GM12878 (cell line): ENCODE results near the gene GTSE1. TPM values are rescaled to one million over a fixed set of nuclear protein-coding genes. Genes with fewer than 3 reads are reported as not detected.

Experiments
- BHLHE40 ChIP-seq, 2 experiments: fragments of 450-650 bp in 1 of 2; IDR thresholded peaks; 2 replicates each; pipeline ENCODE4 v1.6.1; 2011 to 2017; ENCODE audit warnings: low read depth in 2 of 2, borderline replicate concordance in 1 of 2, improper control_type of control experiment in 1 of 2, low read length in 1 of 2, mild to moderate bottlenecking in 1 of 2
- CBX3 ChIP-seq: fragments of 200-600 bp; sonication (generic); IDR thresholded peaks from 2 replicates; pipeline ENCODE4 v1.6.1; 2016; ENCODE audit warnings: low read depth, borderline replicate concordance
- CEBPB ChIP-seq, 2 experiments: fragments of 150-350 bp in 1 of 2; IDR thresholded peaks; 2 replicates each; pipeline ENCODE4 v1.6.1; 2012 to 2014; ENCODE audit warnings: low read depth in 2 of 2, low read length in 2 of 2, borderline replicate concordance in 1 of 2, inconsistent platforms in 1 of 2
- EED ChIP-seq: sonication (generic); IDR thresholded peaks from 2 replicates; pipeline ENCODE4 v1.6.1; 2016; ENCODE audit warnings: antibody characterized with exemption, low read depth
- EGR1 ChIP-seq, 2 experiments: IDR thresholded peaks; 1 replicate in 1 of 2; 2 replicates in 1 of 2; pipeline ENCODE4 v1.6.1; 2011 to 2012; ENCODE audit warnings: low read depth in 2 of 2, low read length in 2 of 2, borderline replicate concordance in 1 of 2, mild to moderate bottlenecking in 1 of 2, moderate library complexity in 1 of 2
- EP300 ChIP-seq, 2 experiments: fragments of 150-350 bp in 1 of 2; IDR thresholded peaks; 2 replicates each; pipeline ENCODE4 v1.6.1; 2011 to 2012; ENCODE audit warnings: low read depth in 2 of 2, low read length in 2 of 2, borderline replicate concordance in 1 of 2, improper control_type of control experiment in 1 of 2, inconsistent platforms in 1 of 2; ENCODE audit not compliant: control insufficient read depth in 1 of 2
- GABPA ChIP-seq: IDR thresholded peaks from 2 replicates; pipeline ENCODE4 v1.6.1; 2014; ENCODE audit warnings: antibody characterized with exemption, low read depth, mild to moderate bottlenecking, inconsistent platforms
- HDAC2 ChIP-seq: fragments of 200-600 bp; sonication (generic); IDR thresholded peaks from 2 replicates; pipeline ENCODE4 v1.6.1; 2017
- HDGF ChIP-seq: fragments of 450-650 bp; IDR thresholded peaks from 2 replicates; pipeline ENCODE4 v1.6.1; 2016; ENCODE audit warnings: antibody characterized with exemption
- JUNB ChIP-seq: IDR thresholded peaks from 2 replicates; pipeline ENCODE4 v1.6.1; 2016; ENCODE audit warnings: antibody characterized with exemption, mild to moderate bottlenecking
- KDM1A ChIP-seq: fragments of 200-600 bp; sonication (generic); IDR thresholded peaks from 2 replicates; pipeline ENCODE4 v1.6.1; 2016; ENCODE audit warnings: borderline replicate concordance
- PAX8 ChIP-seq: fragments of 450-650 bp; IDR thresholded peaks from 2 replicates; pipeline ENCODE4 v1.6.1; 2017; ENCODE audit warnings: mild to moderate bottlenecking, moderate library complexity
- POU2F2 ChIP-seq: IDR thresholded peaks from 3 replicates; pipeline ENCODE4 v1.6.1; 2011; ENCODE audit warnings: low read depth, mild to moderate bottlenecking, low read length, borderline replicate concordance
- SP1 ChIP-seq: IDR thresholded peaks from one replicate; pipeline ENCODE4 v1.6.1; 2011; ENCODE audit warnings: low read depth, low read length
- SREBF1 ChIP-seq: IDR thresholded peaks from 2 replicates; pipeline ENCODE4 v1.6.1; 2012; ENCODE audit warnings: mild to moderate bottlenecking, low read length
- STAT3 ChIP-seq: IDR thresholded peaks from 2 replicates; pipeline ENCODE4 v1.6.1; 2011; ENCODE audit warnings: low read depth, low read length, improper control_type of control experiment
- USF2 ChIP-seq: IDR thresholded peaks from 2 replicates; pipeline ENCODE4 v1.6.1; 2011; ENCODE audit warnings: low read depth, low read length, improper control_type of control experiment, borderline replicate concordance
- WRNIP1 ChIP-seq: IDR thresholded peaks from 2 replicates; pipeline ENCODE4 v1.6.1; 2011; ENCODE audit warnings: low read depth, low read length, improper control_type of control experiment, borderline replicate concordance
- ZNF217 ChIP-seq: fragments of 450-650 bp; IDR thresholded peaks from 2 replicates; pipeline ENCODE4 v1.6.1; 2017; ENCODE audit warnings: antibody characterized with exemption, mild to moderate bottlenecking
- polyA plus RNA-seq, 11 experiments: library from polyadenylated mRNA; depleted of rRNA in 4 of 11; unstranded in 6 of 11; stranded (reverse) in 5 of 11; fragments of >200 nt; fragmentation: Nextera tagmentation in 4 of 11; fragmentation: Illumina TruSeq in 1 of 11; extraction: Ambion mirVana in 4 of 11; extraction: Trizol in 1 of 11; gene quantifications; 1 replicate in 1 of 11; 2 replicates in 10 of 11; pipeline versions ENCODE4 v1.2.1 to v1.2.3, GENCODE V29; 2011 to 2016; ENCODE audit warnings: inconsistent platforms in 2 of 11, missing spikeins in 2 of 11, low read depth in 1 of 11
- total RNA-seq, 4 experiments: library from RNA; depleted of rRNA in 3 of 4; stranded (reverse); fragments of >200 nt in 3 of 4; fragmentation: Illumina TruSeq in 1 of 4; extraction: Trizol in 1 of 4; gene quantifications; 2 replicates each; pipeline versions ENCODE4 v1.2.1 to v1.2.3, GENCODE V29; 2013 to 2021
- TF ChIP-seq, protein P1 (sequence below): fragments of 450-650 bp; formaldehyde crosslinking; IDR thresholded peaks from 2 replicates; pipeline ENCODE4 v1.4.0; 2020; ENCODE audit warnings: mild to moderate bottlenecking, moderate library complexity
- TF ChIP-seq, protein P2 (sequence below): fragments of 450-650 bp; conservative IDR thresholded peaks from 2 replicates; pipeline ENCODE4 v1.6.1; 2017; ENCODE audit warnings: mild to moderate bottlenecking, moderate library complexity
- TF ChIP-seq, protein P3 (sequence below): fragments of 450-650 bp; IDR thresholded peaks from 2 replicates; pipeline ENCODE4 v1.6.1; 2017; ENCODE audit warnings: mild to moderate bottlenecking, low read depth, inconsistent platforms; ENCODE audit not compliant: poor library complexity, severe bottlenecking

GTSE1 gene
- total and polyA plus RNA-seq, 10 of the 15 experiments (the other 5 are each of a cell fraction or from before 2014, with no cell fraction given) = 6.6 to 46.2 (median 32.3) TPM

DNA sequence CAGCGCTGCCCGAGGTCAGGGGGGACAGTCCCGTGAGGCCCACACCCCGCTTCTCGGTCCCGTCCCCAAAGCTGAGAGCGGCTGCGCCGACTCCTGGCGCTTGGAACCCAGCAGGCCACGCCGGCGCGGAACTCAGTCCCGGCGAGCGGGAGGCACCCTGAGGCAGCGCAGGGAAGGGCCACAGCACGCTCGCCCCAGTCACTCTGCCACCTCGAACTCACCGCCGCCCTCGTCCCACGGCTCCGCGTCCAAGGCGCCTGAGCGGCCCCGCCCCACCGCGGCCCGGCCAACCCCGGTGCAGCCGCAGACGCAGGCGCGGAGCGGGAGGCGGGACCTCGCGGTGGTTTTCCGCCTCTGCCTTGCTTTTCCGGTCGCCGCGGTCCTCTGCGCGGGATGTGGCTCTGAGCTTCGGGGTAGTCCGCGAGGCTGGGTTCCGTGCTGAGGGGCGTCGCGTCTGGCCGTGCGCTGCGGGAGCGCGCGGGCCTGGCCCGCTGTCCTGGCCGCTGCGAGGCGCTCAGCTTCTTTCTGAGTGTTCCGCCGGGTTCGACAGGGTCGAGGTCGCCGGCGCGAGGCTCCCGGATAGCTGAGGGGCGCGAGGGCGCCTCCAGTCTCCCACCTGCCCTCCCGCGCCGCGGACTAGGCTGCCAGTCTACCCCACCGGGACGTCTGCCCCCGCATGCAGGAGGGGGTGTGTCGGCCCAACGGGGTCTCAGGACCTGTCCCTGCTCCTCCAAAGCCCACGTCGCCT lies 46.5 kb upstream of the GTSE1 start, which contains the start of gene CDPF1 (continued):
- peak; percentile 77 for TF ChIP-seq GABPA
- TF ChIP-seq, protein P1, sequence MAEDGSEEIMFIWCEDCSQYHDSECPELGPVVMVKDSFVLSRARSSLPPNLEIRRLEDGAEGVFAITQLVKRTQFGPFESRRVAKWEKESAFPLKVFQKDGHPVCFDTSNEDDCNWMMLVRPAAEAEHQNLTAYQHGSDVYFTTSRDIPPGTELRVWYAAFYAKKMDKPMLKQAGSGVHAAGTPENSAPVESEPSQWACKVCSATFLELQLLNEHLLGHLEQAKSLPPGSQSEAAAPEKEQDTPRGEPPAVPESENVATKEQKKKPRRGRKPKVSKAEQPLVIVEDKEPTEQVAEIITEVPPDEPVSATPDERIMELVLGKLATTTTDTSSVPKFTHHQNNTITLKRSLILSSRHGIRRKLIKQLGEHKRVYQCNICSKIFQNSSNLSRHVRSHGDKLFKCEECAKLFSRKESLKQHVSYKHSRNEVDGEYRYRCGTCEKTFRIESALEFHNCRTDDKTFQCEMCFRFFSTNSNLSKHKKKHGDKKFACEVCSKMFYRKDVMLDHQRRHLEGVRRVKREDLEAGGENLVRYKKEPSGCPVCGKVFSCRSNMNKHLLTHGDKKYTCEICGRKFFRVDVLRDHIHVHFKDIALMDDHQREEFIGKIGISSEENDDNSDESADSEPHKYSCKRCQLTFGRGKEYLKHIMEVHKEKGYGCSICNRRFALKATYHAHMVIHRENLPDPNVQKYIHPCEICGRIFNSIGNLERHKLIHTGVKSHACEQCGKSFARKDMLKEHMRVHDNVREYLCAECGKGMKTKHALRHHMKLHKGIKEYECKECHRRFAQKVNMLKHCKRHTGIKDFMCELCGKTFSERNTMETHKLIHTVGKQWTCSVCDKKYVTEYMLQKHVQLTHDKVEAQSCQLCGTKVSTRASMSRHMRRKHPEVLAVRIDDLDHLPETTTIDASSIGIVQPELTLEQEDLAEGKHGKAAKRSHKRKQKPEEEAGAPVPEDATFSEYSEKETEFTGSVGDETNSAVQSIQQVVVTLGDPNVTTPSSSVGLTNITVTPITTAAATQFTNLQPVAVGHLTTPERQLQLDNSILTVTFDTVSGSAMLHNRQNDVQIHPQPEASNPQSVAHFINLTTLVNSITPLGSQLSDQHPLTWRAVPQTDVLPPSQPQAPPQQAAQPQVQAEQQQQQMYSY = no peak
- no peak for TF ChIP-seq ZNF217
- no peak for TF ChIP-seq CBX3
- TF ChIP-seq STAT3 = no peak
- no peak for TF ChIP-seq SREBF1
- no peak for TF ChIP-seq EP300 (IDR thresholded peaks at IDR 0.05; ENCODE audit: borderline replicate concordance in 1 of 2, control insufficient read depth in 1 of 2, low read depth in 2 of 2, low read length in 2 of 2)
- TF ChIP-seq, protein P2, sequence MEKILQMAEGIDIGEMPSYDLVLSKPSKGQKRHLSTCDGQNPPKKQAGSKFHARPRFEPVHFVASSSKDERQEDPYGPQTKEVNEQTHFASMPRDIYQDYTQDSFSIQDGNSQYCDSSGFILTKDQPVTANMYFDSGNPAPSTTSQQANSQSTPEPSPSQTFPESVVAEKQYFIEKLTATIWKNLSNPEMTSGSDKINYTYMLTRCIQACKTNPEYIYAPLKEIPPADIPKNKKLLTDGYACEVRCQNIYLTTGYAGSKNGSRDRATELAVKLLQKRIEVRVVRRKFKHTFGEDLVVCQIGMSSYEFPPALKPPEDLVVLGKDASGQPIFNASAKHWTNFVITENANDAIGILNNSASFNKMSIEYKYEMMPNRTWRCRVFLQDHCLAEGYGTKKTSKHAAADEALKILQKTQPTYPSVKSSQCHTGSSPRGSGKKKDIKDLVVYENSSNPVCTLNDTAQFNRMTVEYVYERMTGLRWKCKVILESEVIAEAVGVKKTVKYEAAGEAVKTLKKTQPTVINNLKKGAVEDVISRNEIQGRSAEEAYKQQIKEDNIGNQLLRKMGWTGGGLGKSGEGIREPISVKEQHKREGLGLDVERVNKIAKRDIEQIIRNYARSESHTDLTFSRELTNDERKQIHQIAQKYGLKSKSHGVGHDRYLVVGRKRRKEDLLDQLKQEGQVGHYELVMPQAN = peak; percentile 71
- no peak for TF ChIP-seq EED
- TF ChIP-seq WRNIP1 = no peak
- TF ChIP-seq HDAC2 = no peak
- no peak for TF ChIP-seq PAX8
- TF ChIP-seq EGR1 (IDR thresholded peaks at IDR 0.05; ENCODE audit: borderline replicate concordance in 1 of 2, low read depth in 2 of 2, low read length in 2 of 2) = peak in 1 of 2 experiments; percentile 17; a peak in 1 of 3 replicates
- TF ChIP-seq KDM1A = no peak
- no peak for TF ChIP-seq JUNB
- TF ChIP-seq HDGF = no peak
- TF ChIP-seq POU2F2 = peak; percentile 81; the same call in 2 of the 3 replicates
- TF ChIP-seq BHLHE40 (IDR thresholded peaks at IDR 0.05; ENCODE audit: borderline replicate concordance in 1 of 2, low read depth in 2 of 2, low read length in 1 of 2) = peak; percentile 18 to 68; a peak in 2 of 4 replicates
- TF ChIP-seq, protein P3, sequence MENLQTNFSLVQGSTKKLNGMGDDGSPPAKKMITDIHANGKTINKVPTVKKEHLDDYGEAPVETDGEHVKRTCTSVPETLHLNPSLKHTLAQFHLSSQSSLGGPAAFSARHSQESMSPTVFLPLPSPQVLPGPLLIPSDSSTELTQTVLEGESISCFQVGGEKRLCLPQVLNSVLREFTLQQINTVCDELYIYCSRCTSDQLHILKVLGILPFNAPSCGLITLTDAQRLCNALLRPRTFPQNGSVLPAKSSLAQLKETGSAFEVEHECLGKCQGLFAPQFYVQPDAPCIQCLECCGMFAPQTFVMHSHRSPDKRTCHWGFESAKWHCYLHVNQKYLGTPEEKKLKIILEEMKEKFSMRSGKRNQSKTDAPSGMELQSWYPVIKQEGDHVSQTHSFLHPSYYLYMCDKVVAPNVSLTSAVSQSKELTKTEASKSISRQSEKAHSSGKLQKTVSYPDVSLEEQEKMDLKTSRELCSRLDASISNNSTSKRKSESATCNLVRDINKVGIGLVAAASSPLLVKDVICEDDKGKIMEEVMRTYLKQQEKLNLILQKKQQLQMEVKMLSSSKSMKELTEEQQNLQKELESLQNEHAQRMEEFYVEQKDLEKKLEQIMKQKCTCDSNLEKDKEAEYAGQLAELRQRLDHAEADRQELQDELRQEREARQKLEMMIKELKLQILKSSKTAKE = no peak
- no peak for TF ChIP-seq CEBPB (IDR thresholded peaks at IDR 0.05; ENCODE audit: borderline replicate concordance in 1 of 2, low read depth in 2 of 2, low read length in 2 of 2)
- TF ChIP-seq USF2 = no peak
- no peak for TF ChIP-seq SP1
